ENCODE results near the gene UBB. TPM values are rescaled to one million over a fixed set of nuclear protein-coding genes. Genes with fewer than 3 reads are reported as not detected.

The UBB gene
- total and polyA plus RNA-seq, 12 donors: 588 to 3,694 (median 2,139) TPM

DNA sequence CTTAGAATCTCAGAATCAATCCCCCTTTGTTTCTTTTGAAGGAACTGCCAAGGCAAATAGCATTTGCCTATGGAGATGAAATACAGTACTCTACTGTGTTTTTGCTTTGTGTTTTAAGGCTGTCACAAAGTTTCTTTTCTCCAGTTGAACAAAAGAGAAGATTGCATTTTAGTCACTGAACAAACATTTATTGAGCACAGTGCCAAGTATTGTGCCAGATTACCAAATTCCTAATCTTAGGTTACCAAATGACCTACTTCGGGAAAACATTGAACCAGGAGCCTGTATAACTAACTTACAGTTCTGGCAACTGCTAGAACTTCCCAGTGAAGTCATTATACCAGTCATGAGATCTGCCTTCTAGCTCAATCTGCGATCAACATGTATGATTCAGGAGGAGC, 3.0 kb upstream of the UBB start:
- no peak overlapping the region for H3K4me3 ChIP-seq
- no peak for TF ChIP-seq POLR2A (IDR thresholded peaks at IDR 0.05)
- TF ChIP-seq, protein P1, sequence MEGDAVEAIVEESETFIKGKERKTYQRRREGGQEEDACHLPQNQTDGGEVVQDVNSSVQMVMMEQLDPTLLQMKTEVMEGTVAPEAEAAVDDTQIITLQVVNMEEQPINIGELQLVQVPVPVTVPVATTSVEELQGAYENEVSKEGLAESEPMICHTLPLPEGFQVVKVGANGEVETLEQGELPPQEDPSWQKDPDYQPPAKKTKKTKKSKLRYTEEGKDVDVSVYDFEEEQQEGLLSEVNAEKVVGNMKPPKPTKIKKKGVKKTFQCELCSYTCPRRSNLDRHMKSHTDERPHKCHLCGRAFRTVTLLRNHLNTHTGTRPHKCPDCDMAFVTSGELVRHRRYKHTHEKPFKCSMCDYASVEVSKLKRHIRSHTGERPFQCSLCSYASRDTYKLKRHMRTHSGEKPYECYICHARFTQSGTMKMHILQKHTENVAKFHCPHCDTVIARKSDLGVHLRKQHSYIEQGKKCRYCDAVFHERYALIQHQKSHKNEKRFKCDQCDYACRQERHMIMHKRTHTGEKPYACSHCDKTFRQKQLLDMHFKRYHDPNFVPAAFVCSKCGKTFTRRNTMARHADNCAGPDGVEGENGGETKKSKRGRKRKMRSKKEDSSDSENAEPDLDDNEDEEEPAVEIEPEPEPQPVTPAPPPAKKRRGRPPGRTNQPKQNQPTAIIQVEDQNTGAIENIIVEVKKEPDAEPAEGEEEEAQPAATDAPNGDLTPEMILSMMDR (IDR thresholded peaks at IDR 0.05): no peak
- H3K9me3 ChIP-seq (replicated peaks in 1 of 3): no peaks in the 10 kb centered on the region
- peak overlapping the region in 3 of 5 donors; percentile 23 to 36 (median 25) for H3K27ac ChIP-seq
- intact Hi-C loops (cut with DNase I): loop anchor here in 1 of 2 donors (10.0 kb wide), 1 partner anchor 137 kb away; no protein-coding TSS in a partner anchor
- peaks cover 0 to 14% of the 10 kb centered on the region in 2 donors for H3K36me3 ChIP-seq (replicated peaks in 1 of 2)
- H3K27me3 ChIP-seq: no peaks in the 10 kb centered on the region
- 49 to 75% (median 53%) methylated on average over 2 of the region's 2 CpGs for WGBS, 4 donors
- H3K4me1 ChIP-seq (replicated peaks in 1 of 2): peaks cover 13 to 16% of the 10 kb centered on the region in 2 donors
- DNase-seq: no peak

DNA sequence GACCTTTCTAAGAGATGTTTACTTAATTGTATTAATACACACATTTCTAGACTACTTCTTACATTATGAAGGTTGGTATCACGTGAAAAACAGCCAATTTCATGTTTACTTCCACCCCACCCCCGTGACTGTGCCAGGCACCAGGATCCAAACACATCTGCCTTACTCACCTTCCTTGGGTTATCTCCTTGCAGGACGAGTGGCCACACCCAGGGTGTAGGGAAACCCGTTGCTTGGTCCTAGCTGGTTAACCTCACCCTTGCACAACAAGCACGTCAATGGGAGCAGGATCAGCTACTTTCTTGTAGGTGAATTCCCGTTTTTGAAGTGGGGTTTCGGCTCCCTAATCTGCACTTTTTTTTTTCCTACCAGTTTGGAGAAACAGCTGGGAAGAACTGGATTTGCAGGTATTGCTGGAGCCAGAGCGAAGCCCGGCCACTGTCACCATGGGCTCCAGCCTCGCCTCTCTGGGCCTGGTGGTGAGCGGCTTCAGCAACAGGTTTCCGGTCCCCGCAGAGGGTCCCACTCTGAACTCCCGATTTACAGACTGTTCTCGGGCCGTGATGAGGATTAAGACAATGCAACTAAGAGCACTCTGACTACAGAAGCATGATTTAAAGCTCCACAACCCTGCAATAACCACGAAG, 2.1 kb upstream of the UBB start:
- 83 to 85% (median 85%) methylated on average over 17 of the region's 17 CpGs for WGBS, 4 donors
- DNase-seq: no peak
- Histone ChIP-seq H3K27me3 (no peaks in the 10 kb centered on the region), H3K27ac (peak overlapping the region in 2 of 5 donors; percentile 25 to 99), H3K4me1 (replicated peaks in 1 of 2) (peaks cover 21 to 25% of the 10 kb centered on the region in 2 donors), H3K36me3 (replicated peaks in 1 of 2) (peaks cover 0 to 22% of the 10 kb centered on the region in 2 donors), H3K4me3 (no peak overlapping the region), H3K9me3 (replicated peaks in 1 of 3) (no peaks in the 10 kb centered on the region)
- TF ChIP-seq POLR2A (IDR thresholded peaks at IDR 0.05): no peak
- TF ChIP-seq, protein P1 (IDR thresholded peaks at IDR 0.05): no peak
- intact Hi-C loops (cut with DNase I): loop anchor here in 1 of 2 donors (10.0 kb wide), 1 partner anchor 136 kb away; no protein-coding TSS in a partner anchor

GRCh38 chr17:16379654-16380053, 1.2 kb upstream of the UBB start:
- TF ChIP-seq, protein P1 (IDR thresholded peaks at IDR 0.05): no peak
- TF ChIP-seq POLR2A (IDR thresholded peaks at IDR 0.05): no peak
- Histone ChIP-seq H3K4me3 (no peak overlapping the region), H3K27me3 (no peaks in the 10 kb centered on the region), H3K27ac (peak overlapping the region in 3 of 5 donors; percentile 84 to 99 (median 97)), H3K9me3 (replicated peaks in 1 of 3) (no peaks in the 10 kb centered on the region), H3K36me3 (replicated peaks in 1 of 2) (peaks cover 0 to 25% of the 10 kb centered on the region in 2 donors), H3K4me1 (replicated peaks in 1 of 2) (peaks cover 22 to 34% of the 10 kb centered on the region in 2 donors)
- WGBS, 4 donors: 61 to 76% (median 69%) methylated on average over 8 of the region's 8 CpGs
- DNase-seq: peak in 4 of 7 donors; percentile 25 to 51 (median 42)
- intact Hi-C loops (cut with DNase I): loop anchor here in 1 of 2 donors (10.0 kb wide), 1 partner anchor 135 kb away; no protein-coding TSS in a partner anchor

GRCh38 chr17:16381496-16381820, 567 bp downstream of the UBB start:
- no peak for TF ChIP-seq POLR2A (IDR thresholded peaks at IDR 0.05)
- TF ChIP-seq, protein P1 (IDR thresholded peaks at IDR 0.05): no peak
- H3K27me3 ChIP-seq: no peaks in the 10 kb centered on the region
- 1 to 6% (median 2%) methylated on average over 14 of the region's 14 CpGs for WGBS, 4 donors
- H3K27ac ChIP-seq: peak overlapping the region; percentile 84 to 99 (median 95)
- no peaks in the 10 kb centered on the region for H3K9me3 ChIP-seq (replicated peaks in 1 of 3)
- intact Hi-C loops (cut with DNase I): no loop called here
- peak in 3 of 7 donors; percentile 33 to 58 (median 43) for DNase-seq
- H3K36me3 ChIP-seq (replicated peaks in 1 of 2): peaks cover 0 to 25% of the 10 kb centered on the region in 2 donors
- H3K4me1 ChIP-seq (replicated peaks in 1 of 2): peaks cover 26 to 35% of the 10 kb centered on the region in 2 donors
- peak overlapping the region; percentile 43 to 84 (median 58) for H3K4me3 ChIP-seq

Data from adrenal gland (tissue), 12 donors.